Hepatocyte (in vitro differentiated cells): ENCODE measurements around the gene METRN.

Experiments used
- EZH2phosphoT487 ChIP-seq: fragments of 200-600 bp; sonication (generic); IDR thresholded peaks from one replicate; pipeline ENCODE4 v1.6.1; 2018; ENCODE audit warnings: antibody characterized with exemption, mild to moderate bottlenecking, low read depth, moderate library complexity; ENCODE audit not compliant: unreplicated experiment, severe bottlenecking
- TF ChIP-seq, protein P1 (sequence below): fragments of 200-600 bp; sonication (generic); IDR thresholded peaks from 2 replicates; pipeline ENCODE4 v1.5.1; 2016; ENCODE audit warnings: antibody characterized with exemption, mild to moderate bottlenecking; ENCODE audit not compliant: poor library complexity

DNA sequence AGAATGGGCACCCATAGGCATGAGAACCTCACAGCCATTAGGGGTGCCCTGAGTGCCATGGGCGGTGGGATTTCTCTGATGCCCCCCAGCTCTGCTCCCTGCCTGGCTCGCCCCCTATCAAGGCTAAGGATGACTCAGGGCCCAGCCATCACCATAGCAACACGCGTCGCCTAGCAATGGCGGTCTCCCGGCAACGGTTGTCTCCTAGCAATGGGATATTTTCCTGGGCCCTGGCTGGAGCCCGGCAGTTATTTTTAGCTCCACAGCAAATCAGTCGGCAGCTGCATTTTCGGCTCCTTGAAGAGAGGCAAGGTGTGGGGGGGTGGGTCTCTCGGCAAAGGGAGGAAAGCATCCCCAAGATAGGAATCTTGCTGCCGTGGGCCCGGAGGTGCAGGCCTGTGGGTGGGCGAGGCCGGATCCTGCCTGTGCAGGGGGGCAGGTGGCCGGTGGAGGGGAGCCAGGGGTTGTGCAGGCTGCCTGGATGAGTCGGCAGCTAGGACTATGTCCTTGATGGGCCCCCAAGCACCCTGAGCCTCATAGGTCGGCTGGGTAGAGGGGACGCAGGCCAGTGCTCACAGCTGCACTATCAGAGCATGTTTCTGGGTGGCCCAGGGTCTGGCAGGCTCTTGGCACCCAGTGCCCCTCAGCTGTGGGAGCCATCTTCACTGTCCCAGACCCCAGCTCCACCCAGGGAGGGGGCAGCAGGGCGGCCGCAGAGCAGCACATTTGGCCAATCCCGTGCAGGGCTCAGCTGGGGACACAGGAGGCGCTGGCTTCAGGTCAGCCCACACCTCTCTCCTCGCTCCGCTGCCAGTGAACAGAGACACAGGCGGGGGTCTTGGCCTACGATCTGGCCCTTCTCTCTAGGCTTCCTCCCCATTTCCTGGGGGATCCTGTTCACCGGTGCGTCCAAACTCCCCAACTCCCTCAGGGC, 5.1 kb upstream of the METRN start:
- TF ChIP-seq, protein P1, sequence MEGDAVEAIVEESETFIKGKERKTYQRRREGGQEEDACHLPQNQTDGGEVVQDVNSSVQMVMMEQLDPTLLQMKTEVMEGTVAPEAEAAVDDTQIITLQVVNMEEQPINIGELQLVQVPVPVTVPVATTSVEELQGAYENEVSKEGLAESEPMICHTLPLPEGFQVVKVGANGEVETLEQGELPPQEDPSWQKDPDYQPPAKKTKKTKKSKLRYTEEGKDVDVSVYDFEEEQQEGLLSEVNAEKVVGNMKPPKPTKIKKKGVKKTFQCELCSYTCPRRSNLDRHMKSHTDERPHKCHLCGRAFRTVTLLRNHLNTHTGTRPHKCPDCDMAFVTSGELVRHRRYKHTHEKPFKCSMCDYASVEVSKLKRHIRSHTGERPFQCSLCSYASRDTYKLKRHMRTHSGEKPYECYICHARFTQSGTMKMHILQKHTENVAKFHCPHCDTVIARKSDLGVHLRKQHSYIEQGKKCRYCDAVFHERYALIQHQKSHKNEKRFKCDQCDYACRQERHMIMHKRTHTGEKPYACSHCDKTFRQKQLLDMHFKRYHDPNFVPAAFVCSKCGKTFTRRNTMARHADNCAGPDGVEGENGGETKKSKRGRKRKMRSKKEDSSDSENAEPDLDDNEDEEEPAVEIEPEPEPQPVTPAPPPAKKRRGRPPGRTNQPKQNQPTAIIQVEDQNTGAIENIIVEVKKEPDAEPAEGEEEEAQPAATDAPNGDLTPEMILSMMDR: no peak
- TF ChIP-seq EZH2phosphoT487: no peak
